GM12875 (cell line): ENCODE data around the gene IGFBP7.
"Not testable (repeated sequence)": the region's sequence is repeated elsewhere in the genome, so short reads cannot be mapped to it uniquely, and the experiment has no call there.

Experiments
- H3K4me3 ChIP-seq: one replicate; pipeline ENCODE4 v1.5.1; 2011; ENCODE audit warnings: low read depth, low read length, control low read depth
- TF ChIP-seq, protein P1 (sequence below): IDR thresholded peaks from 2 replicates; pipeline ENCODE4 v1.5.1; 2011; ENCODE audit warnings: low read depth, mild to moderate bottlenecking, control low read depth, inconsistent platforms, low read length, moderate library complexity, borderline replicate concordance; ENCODE audit not compliant: insufficient read depth

IGFBP7 gene

GRCh38 chr4:57053508-57053907 is 56.7 kb downstream of the IGFBP7 start:
- H3K4me3 ChIP-seq = no peak overlapping the region
- TF ChIP-seq, protein P1, sequence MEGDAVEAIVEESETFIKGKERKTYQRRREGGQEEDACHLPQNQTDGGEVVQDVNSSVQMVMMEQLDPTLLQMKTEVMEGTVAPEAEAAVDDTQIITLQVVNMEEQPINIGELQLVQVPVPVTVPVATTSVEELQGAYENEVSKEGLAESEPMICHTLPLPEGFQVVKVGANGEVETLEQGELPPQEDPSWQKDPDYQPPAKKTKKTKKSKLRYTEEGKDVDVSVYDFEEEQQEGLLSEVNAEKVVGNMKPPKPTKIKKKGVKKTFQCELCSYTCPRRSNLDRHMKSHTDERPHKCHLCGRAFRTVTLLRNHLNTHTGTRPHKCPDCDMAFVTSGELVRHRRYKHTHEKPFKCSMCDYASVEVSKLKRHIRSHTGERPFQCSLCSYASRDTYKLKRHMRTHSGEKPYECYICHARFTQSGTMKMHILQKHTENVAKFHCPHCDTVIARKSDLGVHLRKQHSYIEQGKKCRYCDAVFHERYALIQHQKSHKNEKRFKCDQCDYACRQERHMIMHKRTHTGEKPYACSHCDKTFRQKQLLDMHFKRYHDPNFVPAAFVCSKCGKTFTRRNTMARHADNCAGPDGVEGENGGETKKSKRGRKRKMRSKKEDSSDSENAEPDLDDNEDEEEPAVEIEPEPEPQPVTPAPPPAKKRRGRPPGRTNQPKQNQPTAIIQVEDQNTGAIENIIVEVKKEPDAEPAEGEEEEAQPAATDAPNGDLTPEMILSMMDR = no peak

GRCh38 chr4:57051524-57051923 is 58.7 kb downstream of the IGFBP7 start:
- TF ChIP-seq, protein P1 = no peak
- no peak overlapping the region for H3K4me3 ChIP-seq

DNA sequence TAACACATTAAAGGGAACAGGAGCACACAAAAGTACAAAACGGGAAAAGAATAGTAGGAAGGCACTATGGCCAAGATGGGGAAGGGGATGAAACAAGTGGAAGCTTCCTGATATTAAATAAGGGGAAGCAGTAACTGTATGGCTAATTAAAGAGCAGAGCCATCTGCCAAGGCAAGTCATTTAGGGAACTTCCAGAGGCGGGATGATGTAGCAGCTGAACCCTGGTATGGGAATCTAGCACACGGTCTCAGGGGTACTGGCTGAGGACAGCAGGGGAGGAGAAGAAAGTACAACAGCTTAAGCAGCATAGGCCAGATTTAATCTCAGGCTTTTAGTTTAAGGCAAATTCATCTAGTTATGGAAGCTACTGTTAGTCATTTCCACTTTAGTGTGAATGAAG is 59.1 kb downstream of the IGFBP7 start:
- no peak overlapping the region for H3K4me3 ChIP-seq
- TF ChIP-seq, protein P1 = no peak

DNA sequence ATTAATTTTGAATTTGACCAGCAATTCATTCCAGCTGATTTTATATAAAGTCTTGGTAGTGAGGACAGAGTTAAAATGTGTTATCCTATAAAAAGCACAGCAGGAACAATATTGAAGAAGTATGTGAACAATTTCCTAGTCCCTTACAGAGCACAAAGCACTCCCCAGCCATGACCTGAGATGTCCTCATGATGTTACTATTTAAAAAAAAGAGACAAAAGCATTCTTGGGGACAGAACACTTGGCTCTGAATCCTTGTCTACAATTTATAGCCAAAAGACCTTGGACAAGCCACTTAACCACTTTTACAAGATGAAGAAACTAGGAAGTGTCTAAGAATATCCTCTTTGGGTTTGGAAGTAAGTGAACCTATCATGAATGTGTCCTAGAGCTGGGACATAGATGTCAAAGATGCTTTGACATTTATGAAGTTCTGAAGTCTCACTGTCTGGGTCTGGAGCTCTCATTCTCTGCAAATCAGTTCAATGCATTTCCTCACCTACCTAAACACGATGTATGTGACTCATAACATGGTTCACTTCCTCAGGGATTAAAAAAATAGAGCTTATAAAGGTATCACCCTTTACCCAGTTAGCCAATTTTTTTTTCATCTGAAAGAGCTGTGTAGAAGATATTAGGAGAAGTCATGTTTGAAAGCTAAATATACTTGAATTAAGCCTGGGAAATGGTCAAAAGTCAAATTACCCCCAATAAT is 61.4 kb downstream of the IGFBP7 start:
- TF ChIP-seq, protein P1 = no peak

GRCh38 chr4:57047046-57047445 is 63.1 kb downstream of the IGFBP7 start:
- not testable (repeated sequence) for H3K4me3 ChIP-seq

More for the DNA sequence above, 61.4 kb downstream of the IGFBP7 start:
- no peak overlapping the region for H3K4me3 ChIP-seq

GRCh38 chr4:57044996-57045395 is 65.2 kb downstream of the IGFBP7 start:
- TF ChIP-seq, protein P1 = no peak

GRCh38 chr4:57044279-57044678 is 65.9 kb downstream of the IGFBP7 start:
- H3K4me3 ChIP-seq = no peak overlapping the region
- TF ChIP-seq, protein P1 = no peak

More at GRCh38 chr4:57044996-57045395, 65.2 kb downstream of the IGFBP7 start:
- no peak overlapping the region for H3K4me3 ChIP-seq
